Panc1 (cell line): ENCODE results near the gene S1PR5.

ENCODE experiments used
- POLR2AphosphoS5 ChIP-seq: IDR thresholded peaks from 2 replicates; pipeline ENCODE4 v1.6.1; 2012; ENCODE audit warnings: mild to moderate bottlenecking, low read depth, low read length, moderate library complexity
- TF ChIP-seq, protein P1 (sequence below): fragments of 450-650 bp; IDR thresholded peaks from 2 replicates; pipeline ENCODE4 v1.5.1; 2017; ENCODE audit warnings: mild to moderate bottlenecking

DNA sequence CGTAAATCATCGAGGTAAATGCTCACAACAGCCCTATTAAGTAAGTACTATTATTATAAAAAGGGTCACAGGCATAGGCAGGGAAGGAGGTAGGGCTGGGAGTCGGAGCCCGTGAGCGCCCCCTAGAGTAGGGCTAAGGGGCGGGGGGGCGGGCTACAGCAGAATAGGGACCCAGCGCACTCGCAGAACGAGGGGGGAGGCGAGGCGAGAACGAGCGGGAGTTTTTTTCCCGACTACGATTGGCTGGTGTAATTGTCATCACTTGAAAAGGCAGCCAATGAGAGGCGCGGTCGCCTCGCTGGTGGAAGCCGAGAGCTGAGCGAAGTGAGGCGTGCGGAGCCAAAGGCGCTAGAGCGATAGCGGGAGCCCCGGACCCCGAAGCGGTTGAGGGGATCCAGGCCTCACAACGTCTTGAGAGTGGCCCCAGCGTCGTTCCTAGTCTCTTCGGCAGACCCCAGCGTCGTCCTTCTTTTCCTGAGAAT is 38.3 kb downstream of the S1PR5 start:
- TF ChIP-seq, protein P1, sequence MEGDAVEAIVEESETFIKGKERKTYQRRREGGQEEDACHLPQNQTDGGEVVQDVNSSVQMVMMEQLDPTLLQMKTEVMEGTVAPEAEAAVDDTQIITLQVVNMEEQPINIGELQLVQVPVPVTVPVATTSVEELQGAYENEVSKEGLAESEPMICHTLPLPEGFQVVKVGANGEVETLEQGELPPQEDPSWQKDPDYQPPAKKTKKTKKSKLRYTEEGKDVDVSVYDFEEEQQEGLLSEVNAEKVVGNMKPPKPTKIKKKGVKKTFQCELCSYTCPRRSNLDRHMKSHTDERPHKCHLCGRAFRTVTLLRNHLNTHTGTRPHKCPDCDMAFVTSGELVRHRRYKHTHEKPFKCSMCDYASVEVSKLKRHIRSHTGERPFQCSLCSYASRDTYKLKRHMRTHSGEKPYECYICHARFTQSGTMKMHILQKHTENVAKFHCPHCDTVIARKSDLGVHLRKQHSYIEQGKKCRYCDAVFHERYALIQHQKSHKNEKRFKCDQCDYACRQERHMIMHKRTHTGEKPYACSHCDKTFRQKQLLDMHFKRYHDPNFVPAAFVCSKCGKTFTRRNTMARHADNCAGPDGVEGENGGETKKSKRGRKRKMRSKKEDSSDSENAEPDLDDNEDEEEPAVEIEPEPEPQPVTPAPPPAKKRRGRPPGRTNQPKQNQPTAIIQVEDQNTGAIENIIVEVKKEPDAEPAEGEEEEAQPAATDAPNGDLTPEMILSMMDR, result peak; percentile 89
- peak; percentile 50; the same call in 1 of the 2 replicates for TF ChIP-seq POLR2AphosphoS5
